Testis (tissue), 3 donors: Measurements from ENCODE around the gene PLOD2. TPM values are rescaled to one million over a fixed set of nuclear protein-coding genes. Genes with fewer than 3 reads are reported as not detected.

Source experiments
- DNase-seq: peaks from one replicate; pipeline ENCODE4 v3.0.0-alpha.2; 2019
- H3K27ac ChIP-seq, 2 donors: fragments of 200-600 bp; sonication (generic); one replicate each; pipeline ENCODE4 v1.5.1; 2019
- H3K27me3 ChIP-seq: fragments of 200-600 bp; sonication (generic); one replicate; pipeline ENCODE4 v1.5.1; 2019
- H3K36me3 ChIP-seq: fragments of 200-600 bp; sonication (generic); one replicate; pipeline ENCODE4 v1.5.1; 2017; ENCODE audit warnings: low read depth; ENCODE audit errors: missing control alignments
- H3K4me1 ChIP-seq: fragments of 200-600 bp; sonication (generic); one replicate; pipeline ENCODE4 v1.5.1; 2019
- H3K4me3 ChIP-seq, 2 donors: fragments of 200-600 bp; sonication (generic); one replicate each; pipeline ENCODE4 v1.5.1; 2017 to 2019
- H3K9me3 ChIP-seq: fragments of 200-600 bp; sonication (generic); one replicate; pipeline ENCODE4 v1.5.1; 2017
- POLR2A ChIP-seq: fragments of 450-650 bp; IDR thresholded peaks from one replicate; pipeline ENCODE4 v1.6.1; 2017; ENCODE audit warnings: antibody characterized with exemption, mild to moderate bottlenecking, moderate library complexity
- WGBS, 2 donors: methylation state at CpG; one replicate each; pipeline ENCODE4 v1.1.5; 2018; 5-methylcytosine and 5-hydroxymethylcytosine counted together
- intact Hi-C: fragments of 100-400 bp; cut with DNase I; formaldehyde crosslinking; loops from one replicate; pipeline ENCODE4 v1.15.1; 2023; ENCODE audit warnings: low total_unique reads
- polyA plus RNA-seq: library from polyadenylated mRNA; stranded (reverse); fragments of 350-450 nt; fragmentation: Illumina TruSeq; extraction: RNeasy Lipid Tissue Mini Kit (QIAGEN cat#74804); gene quantifications from one replicate; pipeline ENCODE4 v1.2.3, GENCODE V29; 2014; ENCODE audit warnings: low read depth, low replicate concordance; ENCODE audit not compliant: insufficient read depth
- total RNA-seq, 2 donors: library from RNA; depleted of rRNA; stranded (reverse); fragments of >200 nt; gene quantifications; one replicate each; pipeline ENCODE4 v1.2.3, GENCODE V29; 2016
- TF ChIP-seq, protein P1 (sequence below), 3 experiments: fragments of 450-650 bp in 2 of 3; fragments of 200-600 bp in 1 of 3; sonication (generic) in 1 of 3; IDR thresholded peaks; one replicate each; pipeline ENCODE4 v1.5.1; 2016 to 2019; ENCODE audit warnings: antibody characterized with exemption in 3 of 3, mild to moderate bottlenecking in 2 of 3, moderate library complexity in 1 of 3

The PLOD2 gene
- total and polyA plus RNA-seq, 3 donors from 2014 or later = 9.9 to 20.9 (median 13.4) TPM

DNA sequence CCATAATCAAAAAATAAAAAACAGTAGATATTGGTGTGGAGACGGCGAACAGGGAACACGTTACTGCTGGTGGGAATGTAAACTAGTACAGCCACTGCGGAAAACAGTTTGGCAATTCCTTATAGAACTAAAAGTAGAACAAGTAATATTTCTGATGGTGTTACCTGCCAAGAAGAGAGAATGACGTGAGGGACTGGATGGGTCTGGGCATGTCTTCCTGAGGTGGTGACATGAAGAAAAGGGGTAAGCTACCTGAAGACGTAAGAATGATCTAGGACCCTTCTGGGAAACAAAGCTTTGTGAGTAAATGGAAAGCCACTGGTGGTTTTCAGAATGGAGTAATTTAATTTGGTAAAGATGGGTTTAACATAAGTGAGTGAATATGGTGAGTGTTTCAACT lies 19.4 kb upstream of the PLOD2 start:
- Histone ChIP-seq H3K27ac (no peak overlapping the region), H3K36me3 (no peaks in the 10 kb centered on the region), H3K4me3 (no peak overlapping the region), H3K27me3 (no peaks in the 10 kb centered on the region), H3K9me3 (no peaks in the 10 kb centered on the region), H3K4me1 (no peaks in the 10 kb centered on the region)
- intact Hi-C loops = loop anchor here (10.0 kb wide), 1 partner anchor 116 kb away; no protein-coding TSS in a partner anchor
- TF ChIP-seq, protein P1, sequence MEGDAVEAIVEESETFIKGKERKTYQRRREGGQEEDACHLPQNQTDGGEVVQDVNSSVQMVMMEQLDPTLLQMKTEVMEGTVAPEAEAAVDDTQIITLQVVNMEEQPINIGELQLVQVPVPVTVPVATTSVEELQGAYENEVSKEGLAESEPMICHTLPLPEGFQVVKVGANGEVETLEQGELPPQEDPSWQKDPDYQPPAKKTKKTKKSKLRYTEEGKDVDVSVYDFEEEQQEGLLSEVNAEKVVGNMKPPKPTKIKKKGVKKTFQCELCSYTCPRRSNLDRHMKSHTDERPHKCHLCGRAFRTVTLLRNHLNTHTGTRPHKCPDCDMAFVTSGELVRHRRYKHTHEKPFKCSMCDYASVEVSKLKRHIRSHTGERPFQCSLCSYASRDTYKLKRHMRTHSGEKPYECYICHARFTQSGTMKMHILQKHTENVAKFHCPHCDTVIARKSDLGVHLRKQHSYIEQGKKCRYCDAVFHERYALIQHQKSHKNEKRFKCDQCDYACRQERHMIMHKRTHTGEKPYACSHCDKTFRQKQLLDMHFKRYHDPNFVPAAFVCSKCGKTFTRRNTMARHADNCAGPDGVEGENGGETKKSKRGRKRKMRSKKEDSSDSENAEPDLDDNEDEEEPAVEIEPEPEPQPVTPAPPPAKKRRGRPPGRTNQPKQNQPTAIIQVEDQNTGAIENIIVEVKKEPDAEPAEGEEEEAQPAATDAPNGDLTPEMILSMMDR (IDR thresholded peaks at IDR 0.05) = no peak
- TF ChIP-seq POLR2A = no peak
- DNase-seq = no peak
- 91 to 93% methylated on average over 6 of the region's 6 CpGs for WGBS, 2 donors

DNA sequence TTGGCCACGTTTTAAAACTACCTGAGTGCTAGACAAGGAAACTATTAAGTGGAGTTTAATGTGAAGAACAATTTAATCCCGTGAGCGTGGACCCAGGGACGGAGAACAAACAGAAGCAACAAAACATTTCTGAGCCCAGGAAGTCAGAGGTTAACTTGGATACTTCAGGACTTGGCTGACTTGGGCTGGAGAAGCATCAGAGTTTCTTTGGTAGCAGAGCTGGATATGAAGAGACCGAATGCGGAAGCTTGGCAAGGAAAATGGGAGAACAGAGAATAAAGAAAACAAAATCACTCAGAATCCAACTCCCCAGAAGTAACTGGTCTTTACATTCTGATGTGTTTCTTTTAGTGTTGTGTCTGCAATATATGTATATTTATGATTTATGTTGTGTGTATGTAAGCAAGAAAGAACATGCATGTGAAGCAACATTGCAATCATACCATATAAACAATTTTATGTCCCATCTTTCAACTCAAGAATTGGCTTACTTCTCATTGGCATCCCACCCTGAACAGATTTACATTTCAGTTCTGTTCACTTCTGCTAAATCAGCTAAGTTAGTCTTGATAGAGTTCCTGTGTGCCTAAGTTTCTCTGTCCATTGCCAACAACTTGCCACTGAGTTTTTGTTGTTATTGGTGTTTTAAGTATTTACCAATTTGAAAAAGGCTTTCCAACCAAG lies 17.2 kb upstream of the PLOD2 start:
- no peak for DNase-seq
- intact Hi-C loops = no loop called here
- Histone ChIP-seq H3K4me3 (no peak overlapping the region), H3K27ac (no peak overlapping the region), H3K9me3 (no peaks in the 10 kb centered on the region), H3K36me3 (no peaks in the 10 kb centered on the region), H3K27me3 (no peaks in the 10 kb centered on the region), H3K4me1 (no peaks in the 10 kb centered on the region)
- TF ChIP-seq, protein P1 (IDR thresholded peaks at IDR 0.05) = no peak
- no peak for TF ChIP-seq POLR2A
- 69 to 70% methylated on average over 6 of the region's 6 CpGs for WGBS, 2 donors

DNA sequence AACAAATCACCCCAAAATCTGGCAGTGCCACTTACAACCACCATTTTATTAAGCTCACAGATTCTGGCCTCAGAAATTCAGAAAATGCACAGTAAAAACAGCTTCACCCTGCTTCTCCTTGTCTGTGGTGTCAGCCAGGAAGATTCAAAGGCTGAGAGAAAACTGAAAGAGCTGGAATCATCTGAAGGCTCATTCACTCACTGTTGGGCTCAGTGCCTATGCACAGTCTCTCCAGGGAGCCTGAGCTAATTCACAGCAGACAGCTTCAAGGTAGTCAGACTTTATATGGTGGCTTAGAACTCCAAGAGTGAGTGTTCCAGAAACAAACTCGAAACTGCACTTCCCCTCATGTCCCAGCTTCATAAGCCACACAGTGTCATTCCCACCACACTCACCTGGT lies 16.5 kb upstream of the PLOD2 start:
- no peaks in the 10 kb centered on the region for H3K27me3 ChIP-seq
- intact Hi-C loops = no loop called here
- H3K27ac ChIP-seq = no peak overlapping the region
- H3K9me3 ChIP-seq = no peaks in the 10 kb centered on the region
- no peak for TF ChIP-seq POLR2A
- TF ChIP-seq, protein P1 (IDR thresholded peaks at IDR 0.05) = no peak
- H3K4me1 ChIP-seq = no peaks in the 10 kb centered on the region
- 73 to 80% methylated on average over 1 of the region's 1 CpG for WGBS, 2 donors
- DNase-seq = no peak
- no peak overlapping the region for H3K4me3 ChIP-seq
- H3K36me3 ChIP-seq = no peaks in the 10 kb centered on the region

DNA sequence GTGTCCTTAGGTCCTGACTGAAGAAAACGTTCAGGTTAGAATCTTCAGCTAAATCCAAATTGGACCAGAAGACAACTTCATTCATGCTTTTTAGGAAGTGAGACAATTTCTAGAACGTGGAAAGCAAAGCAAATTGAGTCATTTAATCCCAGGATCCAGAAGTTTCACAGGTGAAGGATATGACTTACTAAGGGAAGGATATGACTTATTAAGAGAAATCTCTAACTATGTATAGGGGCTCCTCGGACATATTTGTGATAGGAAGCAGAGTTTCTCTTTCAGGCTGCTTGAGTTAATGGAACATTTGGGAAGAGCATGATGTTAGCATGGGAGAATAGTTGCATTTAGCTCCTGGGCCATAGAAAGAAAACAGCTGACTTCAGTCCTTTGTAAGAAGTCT lies 16.1 kb upstream of the PLOD2 start:
- no peaks in the 10 kb centered on the region for H3K27me3 ChIP-seq
- no peak overlapping the region for H3K27ac ChIP-seq
- no peaks in the 10 kb centered on the region for H3K4me1 ChIP-seq
- DNase-seq = no peak
- no peaks in the 10 kb centered on the region for H3K9me3 ChIP-seq
- no peaks in the 10 kb centered on the region for H3K36me3 ChIP-seq
- no peak overlapping the region for H3K4me3 ChIP-seq
- 80 to 87% methylated on average over 3 of the region's 3 CpGs for WGBS, 2 donors
- TF ChIP-seq POLR2A = no peak
- TF ChIP-seq, protein P1 (IDR thresholded peaks at IDR 0.05) = no peak
- intact Hi-C loops = no loop called here

GRCh38 chr3:146172586-146172985 lies 11.6 kb upstream of the PLOD2 start:
- H3K36me3 ChIP-seq = no peaks in the 10 kb centered on the region
- H3K4me3 ChIP-seq = no peak overlapping the region
- H3K9me3 ChIP-seq = no peaks in the 10 kb centered on the region
- DNase-seq = no peak
- TF ChIP-seq, protein P1 (IDR thresholded peaks at IDR 0.05) = no peak
- TF ChIP-seq POLR2A = no peak
- H3K4me1 ChIP-seq = no peaks in the 10 kb centered on the region
- no peaks in the 10 kb centered on the region for H3K27me3 ChIP-seq
- WGBS, 2 donors = 95 to 98% methylated on average over 1 of the region's 1 CpG
- no peak overlapping the region for H3K27ac ChIP-seq
- intact Hi-C loops = no loop called here
